ENCODE measurements around the gene RCAN2.

Gene RCAN2

DNA sequence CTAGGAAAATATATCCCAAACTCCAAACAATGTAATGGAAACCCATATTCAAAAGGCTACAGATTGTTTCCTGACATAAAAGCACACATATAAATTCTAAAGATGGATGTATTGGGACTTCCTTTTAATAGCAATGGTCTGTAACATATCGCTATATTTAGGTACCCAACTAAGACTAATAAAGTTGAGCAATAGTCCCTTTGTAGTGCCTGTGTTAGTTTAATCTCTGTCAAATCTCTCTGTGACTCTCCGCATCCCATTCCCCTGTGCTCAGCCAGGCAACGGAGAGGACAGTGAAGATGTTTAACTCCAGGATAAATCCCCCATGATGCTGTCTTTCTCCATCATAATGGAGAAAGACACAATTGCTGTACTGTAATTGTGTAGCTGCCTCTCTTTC lies 19.0 kb downstream of the RCAN2 start:
- in situ Hi-C loops (cut with MboI; ENCODE audit: low sequenced_read_pairs) = no loop called here
- DNase-seq (ENCODE audit: low spot score in 2 of 2) = no peak
- no peaks in the 10 kb centered on the region for H3K27me3 ChIP-seq (ENCODE audit: low read depth)
- no peaks in the 10 kb centered on the region for H3K36me3 ChIP-seq (replicated peaks)
- no peak overlapping the region for H3K4me3 ChIP-seq
- no peaks in the 10 kb centered on the region for H3K9me3 ChIP-seq
- no peaks in the 10 kb centered on the region for H3K4me1 ChIP-seq

DNA sequence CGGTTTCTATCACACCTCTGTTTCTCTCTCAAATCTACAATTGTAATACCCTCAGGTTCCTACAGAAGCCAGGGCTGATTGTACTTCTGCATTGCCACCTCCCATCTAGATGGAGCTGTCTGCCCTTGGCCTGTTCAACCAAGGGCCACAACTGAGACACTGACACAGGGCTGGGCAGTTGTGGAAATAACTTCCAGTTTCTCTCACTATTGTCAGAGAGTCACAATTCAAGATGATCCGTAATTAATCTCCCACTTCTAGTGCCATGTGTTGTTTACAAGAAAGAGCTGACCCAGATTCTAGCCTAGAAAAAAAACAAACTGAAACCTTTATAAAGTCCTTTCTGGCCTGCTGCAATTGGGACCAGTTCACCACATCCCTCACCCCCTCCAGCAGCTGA lies 22.2 kb downstream of the RCAN2 start:
- Histone ChIP-seq H3K4me1 (no peaks in the 10 kb centered on the region), H3K9me3 (no peaks in the 10 kb centered on the region), H3K36me3 (replicated peaks) (no peaks in the 10 kb centered on the region), H3K27me3 (ENCODE audit: low read depth) (no peaks in the 10 kb centered on the region), H3K4me3 (no peak overlapping the region)
- DNase-seq (ENCODE audit: low spot score in 2 of 2) = no peak
- in situ Hi-C loops (cut with MboI; ENCODE audit: low sequenced_read_pairs) = no loop called here

DNA sequence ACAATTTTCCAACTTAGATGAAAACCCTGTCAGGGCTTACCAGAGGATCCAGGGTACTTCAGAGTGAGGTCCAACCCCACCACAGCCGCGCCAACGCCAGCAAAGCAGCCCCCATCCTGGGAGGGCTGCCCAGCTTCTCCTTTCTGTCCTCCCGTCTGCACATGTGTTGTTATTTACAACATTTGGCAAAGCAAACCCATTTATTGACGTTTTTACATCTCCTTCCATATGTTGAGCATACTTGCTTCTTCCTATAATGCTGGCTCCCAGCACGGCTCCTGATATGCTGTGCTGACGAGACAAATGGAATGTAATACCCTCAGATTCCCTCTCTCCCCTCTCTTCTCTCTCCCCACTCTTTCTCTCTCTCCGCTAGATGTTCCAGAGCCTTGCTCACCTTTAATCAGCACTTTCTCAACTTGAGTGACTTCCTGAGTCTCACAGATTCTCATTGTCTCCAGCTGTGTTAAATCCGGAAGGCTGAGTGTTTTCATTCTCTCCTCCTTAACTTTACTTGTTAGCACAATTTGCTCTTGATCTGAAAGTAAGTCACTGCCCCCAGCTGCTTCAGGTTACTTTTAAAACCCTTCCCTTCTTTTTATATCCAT lies 22.7 kb downstream of the RCAN2 start:
- H3K9me3 ChIP-seq = no peaks in the 10 kb centered on the region
- no peaks in the 10 kb centered on the region for H3K27me3 ChIP-seq (ENCODE audit: low read depth)
- H3K4me1 ChIP-seq = no peaks in the 10 kb centered on the region
- no peak overlapping the region for H3K4me3 ChIP-seq
- in situ Hi-C loops (cut with MboI; ENCODE audit: low sequenced_read_pairs) = no loop called here
- H3K36me3 ChIP-seq (replicated peaks) = no peaks in the 10 kb centered on the region
- no peak for DNase-seq (ENCODE audit: low spot score in 2 of 2)

DNA sequence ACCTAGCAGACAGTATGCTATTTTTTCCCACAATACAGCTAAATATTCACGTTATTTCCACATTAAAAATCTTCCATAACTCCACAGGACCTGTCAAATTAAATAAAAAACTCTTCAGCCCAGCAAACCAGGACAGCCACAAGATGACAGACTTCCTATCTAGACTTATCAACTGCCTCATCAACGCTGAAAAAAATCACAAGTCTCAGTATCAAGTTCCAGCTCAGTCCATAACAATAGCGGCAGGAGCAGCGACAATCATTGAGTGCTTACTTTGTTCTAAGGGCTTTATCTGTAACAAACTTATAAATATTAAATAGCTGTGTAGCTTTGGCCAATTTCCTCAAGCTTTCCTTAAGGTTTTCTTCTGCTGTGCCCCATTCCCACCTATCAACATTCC lies 24.7 kb downstream of the RCAN2 start:
- H3K4me1 ChIP-seq = no peaks in the 10 kb centered on the region
- in situ Hi-C loops (cut with MboI; ENCODE audit: low sequenced_read_pairs) = no loop called here

DNA sequence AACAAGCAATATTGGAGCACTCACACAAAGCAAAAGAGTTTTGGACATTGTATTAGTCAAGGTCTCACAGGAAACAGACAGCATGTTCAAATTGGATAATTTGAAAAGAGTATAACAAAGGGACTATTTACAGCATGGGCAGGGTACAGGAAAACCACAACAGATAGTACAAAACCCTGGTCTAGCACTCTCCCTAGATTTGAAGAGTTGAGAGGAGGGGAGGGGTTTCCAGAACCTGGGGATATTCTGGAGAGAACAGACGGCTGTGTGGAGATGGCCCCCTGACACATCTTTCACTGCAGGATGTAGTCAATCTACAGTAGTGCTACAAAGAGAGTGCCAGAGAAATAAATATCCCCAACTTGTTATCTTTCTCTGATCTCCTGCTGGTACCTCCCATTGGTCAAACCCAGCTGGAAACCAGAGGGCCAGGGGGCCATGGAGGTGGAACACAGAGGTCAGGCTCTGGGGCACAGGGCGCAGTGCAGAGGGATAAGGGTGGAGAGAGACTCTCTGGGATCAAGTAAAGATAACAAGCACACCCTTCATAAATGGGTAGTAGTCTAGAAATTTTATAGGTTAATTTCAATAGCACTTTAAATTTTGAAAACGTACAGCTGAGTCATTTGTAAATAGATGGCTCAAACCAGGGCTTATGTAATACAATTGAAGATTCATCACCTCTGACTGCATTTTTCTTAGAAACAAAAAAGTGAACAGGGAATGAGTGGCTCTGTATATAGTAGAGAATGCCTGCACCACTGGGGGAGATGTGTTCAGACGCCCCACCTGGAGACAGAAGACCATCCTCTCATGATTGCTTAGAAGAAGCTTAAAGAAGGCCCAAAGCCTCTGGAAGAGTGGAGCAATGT lies 25.7 kb downstream of the RCAN2 start:
- Histone ChIP-seq H3K27me3 (ENCODE audit: low read depth) (no peaks in the 10 kb centered on the region), H3K36me3 (replicated peaks) (no peaks in the 10 kb centered on the region), H3K4me3 (no peak overlapping the region), H3K9me3 (no peaks in the 10 kb centered on the region), H3K4me1 (no peaks in the 10 kb centered on the region)
- in situ Hi-C loops (cut with MboI; ENCODE audit: low sequenced_read_pairs) = no loop called here
- no peak for DNase-seq (ENCODE audit: low spot score in 2 of 2)

More for the DNA sequence above, 24.7 kb downstream of the RCAN2 start:
- Histone ChIP-seq H3K9me3 (no peaks in the 10 kb centered on the region), H3K4me3 (no peak overlapping the region), H3K27me3 (ENCODE audit: low read depth) (no peaks in the 10 kb centered on the region), H3K36me3 (replicated peaks) (no peaks in the 10 kb centered on the region)
- DNase-seq (ENCODE audit: low spot score in 2 of 2) = no peak

DNA sequence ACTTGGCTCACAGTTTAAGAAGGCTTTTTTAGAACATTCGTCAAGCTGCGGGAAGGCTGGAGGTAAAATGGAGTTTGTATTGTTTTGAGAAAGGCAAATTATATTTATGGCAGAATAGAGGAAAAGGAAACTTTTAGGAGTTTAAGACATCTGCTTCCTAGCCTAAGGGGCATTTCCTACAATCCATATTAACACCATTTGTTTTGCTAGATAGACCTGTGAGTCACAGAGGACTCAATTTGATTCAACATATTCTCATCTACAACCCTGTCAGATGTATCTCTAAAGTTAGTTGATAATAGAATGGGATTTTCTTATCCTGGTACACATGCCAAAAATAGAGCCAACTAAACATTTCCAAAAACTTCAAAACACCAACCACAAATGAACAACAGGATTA lies 35.0 kb downstream of the RCAN2 start:
- H3K27me3 ChIP-seq (ENCODE audit: low read depth) = no peaks in the 10 kb centered on the region
- H3K4me3 ChIP-seq = no peak overlapping the region
- no peaks in the 10 kb centered on the region for H3K9me3 ChIP-seq
- no peak for DNase-seq (ENCODE audit: low spot score in 2 of 2)
- no peaks in the 10 kb centered on the region for H3K4me1 ChIP-seq
- in situ Hi-C loops (cut with MboI; ENCODE audit: low sequenced_read_pairs) = no loop called here
- H3K36me3 ChIP-seq (replicated peaks) = no peaks in the 10 kb centered on the region

DNA sequence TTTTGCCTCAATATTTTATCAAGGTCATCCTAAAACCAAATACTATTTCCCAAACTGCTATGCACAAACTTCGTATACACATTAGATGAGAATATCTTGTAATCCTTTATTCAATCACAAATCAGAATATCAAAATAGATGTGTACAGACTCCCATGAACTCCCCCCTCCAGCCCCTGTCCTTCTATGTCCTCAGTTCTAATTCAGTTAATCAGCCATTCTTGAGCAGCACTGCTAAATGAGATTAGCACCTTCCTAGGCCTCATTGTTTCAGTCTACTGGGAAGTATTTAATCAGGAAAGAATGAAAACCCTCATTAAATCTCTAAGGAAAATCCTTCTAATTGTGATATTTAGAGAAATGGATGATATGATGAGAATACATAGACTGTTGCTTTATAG lies 36.6 kb downstream of the RCAN2 start:
- no peak overlapping the region for H3K4me3 ChIP-seq
- in situ Hi-C loops (cut with MboI; ENCODE audit: low sequenced_read_pairs) = no loop called here
- DNase-seq (ENCODE audit: low spot score in 2 of 2) = no peak

DNA sequence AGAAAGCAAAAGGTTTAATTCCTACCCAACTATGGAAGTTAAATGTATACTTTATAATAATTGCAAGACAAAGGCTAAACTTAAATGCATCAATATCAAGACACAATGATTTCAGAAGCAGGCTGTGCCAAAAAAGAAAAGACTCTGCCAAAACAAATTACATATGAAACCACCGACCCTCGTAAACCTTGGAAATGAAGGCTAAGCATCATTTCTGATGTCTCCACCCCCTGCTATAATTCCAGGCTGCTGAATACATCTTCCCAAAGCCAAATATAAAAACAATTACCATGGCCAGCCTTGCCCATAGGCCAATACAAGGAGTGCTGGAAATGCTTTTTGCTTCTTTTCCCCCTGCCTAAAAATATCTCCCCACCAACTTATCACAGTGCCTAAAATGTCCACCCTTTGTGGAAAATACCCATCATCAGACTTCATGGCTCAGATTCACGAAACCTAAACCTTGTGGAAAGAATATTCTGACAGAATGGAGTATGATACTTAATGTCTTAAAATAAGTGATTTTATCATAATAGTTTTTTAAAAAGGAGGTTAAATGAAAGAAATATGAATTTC lies 37.4 kb downstream of the RCAN2 start:
- no peaks in the 10 kb centered on the region for H3K4me1 ChIP-seq
- no peaks in the 10 kb centered on the region for H3K9me3 ChIP-seq
- in situ Hi-C loops (cut with MboI; ENCODE audit: low sequenced_read_pairs) = no loop called here
- H3K36me3 ChIP-seq (replicated peaks) = no peaks in the 10 kb centered on the region
- no peak overlapping the region for H3K4me3 ChIP-seq
- no peaks in the 10 kb centered on the region for H3K27me3 ChIP-seq (ENCODE audit: low read depth)
- DNase-seq (ENCODE audit: low spot score in 2 of 2) = no peak

More for the DNA sequence above, 36.6 kb downstream of the RCAN2 start:
- no peaks in the 10 kb centered on the region for H3K27me3 ChIP-seq (ENCODE audit: low read depth)
- H3K9me3 ChIP-seq = no peaks in the 10 kb centered on the region
- H3K36me3 ChIP-seq (replicated peaks) = no peaks in the 10 kb centered on the region
- H3K4me1 ChIP-seq = no peaks in the 10 kb centered on the region

DNA sequence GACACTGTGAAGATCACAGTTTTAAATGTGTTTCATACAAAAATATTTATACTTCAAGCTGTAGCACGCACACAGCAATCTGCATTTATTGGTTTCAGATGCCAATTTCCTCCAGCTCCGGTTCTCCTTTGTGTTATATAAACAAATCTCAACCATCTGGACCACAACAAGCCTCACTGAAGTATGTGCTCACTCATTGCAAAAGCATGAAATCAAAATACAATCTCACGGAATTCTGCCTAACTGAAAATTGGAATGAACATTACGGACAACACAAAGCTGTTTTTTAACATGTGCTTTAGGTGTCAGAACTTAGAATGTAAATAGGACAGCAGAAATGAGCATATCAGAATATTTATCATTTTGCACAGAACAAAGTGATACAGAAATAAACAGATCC lies 38.0 kb downstream of the RCAN2 start:
- Histone ChIP-seq H3K4me1 (no peaks in the 10 kb centered on the region), H3K27me3 (ENCODE audit: low read depth) (no peaks in the 10 kb centered on the region), H3K4me3 (no peak overlapping the region), H3K9me3 (no peaks in the 10 kb centered on the region), H3K36me3 (replicated peaks) (no peaks in the 10 kb centered on the region)
- in situ Hi-C loops (cut with MboI; ENCODE audit: low sequenced_read_pairs) = no loop called here
- DNase-seq (ENCODE audit: low spot score in 2 of 2) = no peak

DNA sequence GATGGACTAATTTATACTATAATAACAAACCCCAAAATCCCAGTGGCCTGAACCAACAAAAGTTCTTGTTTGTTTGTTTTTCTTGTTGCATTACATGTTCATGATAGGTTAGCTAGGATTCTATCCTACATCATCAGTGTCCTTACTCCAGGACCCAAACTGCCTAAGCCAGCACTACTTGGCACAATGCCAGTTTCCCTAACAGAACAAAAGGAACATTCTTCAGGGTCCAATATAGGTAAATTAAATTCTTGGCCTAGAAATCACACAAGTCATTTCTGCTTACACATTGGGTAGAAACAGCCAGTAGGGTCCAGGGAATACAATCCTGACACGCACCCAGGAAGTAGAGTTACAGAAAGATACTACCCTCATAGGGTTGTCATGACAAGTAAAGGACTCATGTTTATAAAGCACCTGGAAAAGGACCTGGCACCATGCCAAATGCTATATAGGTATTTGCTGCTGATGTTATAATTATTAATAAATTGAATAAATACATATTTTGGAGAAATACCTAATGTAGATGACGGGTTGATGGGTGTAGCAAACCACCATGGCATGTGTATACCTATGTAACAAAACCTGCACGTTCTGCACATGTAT lies 38.8 kb downstream of the RCAN2 start:
- DNase-seq (ENCODE audit: low spot score in 2 of 2) = no peak
- no peaks in the 10 kb centered on the region for H3K4me1 ChIP-seq
- H3K36me3 ChIP-seq (replicated peaks) = no peaks in the 10 kb centered on the region
- H3K4me3 ChIP-seq = no peak overlapping the region
- in situ Hi-C loops (cut with MboI; ENCODE audit: low sequenced_read_pairs) = no loop called here
- no peaks in the 10 kb centered on the region for H3K27me3 ChIP-seq (ENCODE audit: low read depth)
- H3K9me3 ChIP-seq = no peaks in the 10 kb centered on the region

DNA sequence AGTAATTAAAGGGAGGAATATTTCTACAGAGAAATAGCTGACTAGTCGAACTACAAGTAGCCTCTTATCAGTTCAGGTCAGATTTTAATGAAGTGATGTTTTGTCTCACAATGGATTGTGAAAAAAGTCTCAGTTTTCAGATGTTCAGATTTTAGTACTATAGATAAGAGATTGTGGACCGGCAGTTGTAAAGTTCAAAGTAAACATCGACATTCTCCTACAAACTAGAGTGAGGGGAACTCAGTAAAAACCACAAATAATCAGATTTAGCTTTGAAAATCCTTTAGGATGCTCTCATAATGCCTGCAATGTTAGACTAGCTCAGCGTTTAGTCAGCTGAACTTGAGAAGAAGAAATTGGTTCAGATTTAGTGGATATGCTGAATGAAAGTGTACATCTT lies 39.9 kb downstream of the RCAN2 start:
- in situ Hi-C loops (cut with MboI; ENCODE audit: low sequenced_read_pairs) = no loop called here
- H3K9me3 ChIP-seq = no peaks in the 10 kb centered on the region
- H3K27me3 ChIP-seq (ENCODE audit: low read depth) = no peaks in the 10 kb centered on the region
- DNase-seq (ENCODE audit: low spot score in 2 of 2) = no peak
- no peak overlapping the region for H3K4me3 ChIP-seq
- no peaks in the 10 kb centered on the region for H3K36me3 ChIP-seq (replicated peaks)
- H3K4me1 ChIP-seq = no peaks in the 10 kb centered on the region

DNA sequence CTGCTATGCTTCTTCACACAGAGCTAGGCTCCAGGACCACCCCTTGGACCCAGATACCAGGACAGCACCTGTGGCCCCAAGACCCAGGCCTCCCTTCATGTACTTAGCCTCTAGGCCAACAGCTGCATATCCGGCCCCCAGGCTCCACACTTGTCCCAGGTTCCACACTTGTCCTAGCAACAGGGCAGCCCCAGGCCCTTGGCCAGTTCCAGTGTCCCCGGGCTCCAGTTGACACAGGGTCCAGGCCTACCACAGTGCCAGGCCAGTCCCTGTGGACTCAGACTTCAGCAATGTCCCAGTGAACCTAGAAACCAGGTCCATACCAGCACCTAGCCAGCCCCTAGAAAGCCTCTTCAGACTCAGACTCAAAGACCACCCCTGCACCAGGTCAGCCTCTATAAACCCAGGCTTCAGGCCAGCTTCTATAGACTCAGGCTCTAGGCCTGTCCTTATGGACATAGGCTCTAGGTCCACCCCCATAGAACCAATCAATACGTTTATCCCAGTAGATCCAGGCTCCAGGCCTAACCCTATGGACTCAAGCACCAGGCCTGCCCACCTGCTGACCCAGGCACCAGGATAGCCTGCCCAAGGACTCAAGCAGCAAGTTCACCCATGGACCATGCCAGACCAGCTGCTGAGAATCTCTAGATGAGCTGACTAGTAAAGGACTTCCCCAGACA lies 46.3 kb downstream of the RCAN2 start:
- Histone ChIP-seq H3K27me3 (ENCODE audit: low read depth) (no peaks in the 10 kb centered on the region), H3K9me3 (no peaks in the 10 kb centered on the region), H3K36me3 (replicated peaks) (no peaks in the 10 kb centered on the region), H3K4me3 (no peak overlapping the region), H3K4me1 (no peaks in the 10 kb centered on the region)
- in situ Hi-C loops (cut with MboI; ENCODE audit: low sequenced_read_pairs) = no loop called here
- DNase-seq (ENCODE audit: low spot score in 2 of 2) = no peak

DNA sequence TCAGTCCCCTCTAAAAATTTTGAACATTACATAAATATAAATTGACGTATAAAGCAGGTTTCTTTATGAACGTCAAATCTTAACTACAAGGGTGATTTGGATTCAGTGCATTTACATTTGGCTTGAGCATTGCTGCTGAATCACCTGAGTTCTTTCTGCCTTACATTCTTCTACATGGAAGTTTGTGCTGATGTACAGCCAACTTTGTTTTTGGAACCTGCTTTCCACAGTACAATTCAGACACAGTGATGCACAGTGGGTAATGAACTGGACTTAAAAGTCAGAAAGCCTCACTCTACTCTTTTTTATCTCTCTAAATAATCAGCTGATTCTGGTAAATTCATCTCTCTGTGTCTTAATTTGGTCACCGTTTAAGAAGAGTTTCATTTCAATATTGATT lies 47.6 kb downstream of the RCAN2 start:
- Histone ChIP-seq H3K27me3 (ENCODE audit: low read depth) (no peaks in the 10 kb centered on the region), H3K4me3 (no peak overlapping the region), H3K4me1 (no peaks in the 10 kb centered on the region), H3K36me3 (replicated peaks) (no peaks in the 10 kb centered on the region), H3K9me3 (no peaks in the 10 kb centered on the region)
- in situ Hi-C loops (cut with MboI; ENCODE audit: low sequenced_read_pairs) = no loop called here
- DNase-seq (ENCODE audit: low spot score in 2 of 2) = no peak

DNA sequence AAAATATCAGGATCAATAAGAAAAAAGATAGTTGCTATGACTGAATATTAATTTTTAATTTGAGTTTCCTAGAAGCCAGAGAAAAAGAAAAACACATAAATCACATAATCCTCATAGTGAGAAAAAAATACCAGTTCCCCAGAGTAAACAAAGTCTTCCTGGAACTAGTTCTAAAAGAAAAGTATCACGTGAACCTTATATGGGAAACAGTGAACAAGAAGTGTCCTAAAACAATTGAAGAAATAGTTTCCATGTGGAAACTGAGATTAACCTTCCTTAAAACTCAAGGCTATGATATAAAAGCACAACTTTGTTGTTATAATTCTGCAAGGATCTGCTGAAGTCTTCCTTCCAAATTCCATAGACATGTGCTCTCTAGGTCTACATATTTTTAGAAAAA lies 50.6 kb downstream of the RCAN2 start:
- no peak overlapping the region for H3K4me3 ChIP-seq
- DNase-seq (ENCODE audit: low spot score in 2 of 2) = no peak
- H3K36me3 ChIP-seq (replicated peaks) = no peaks in the 10 kb centered on the region
- no peaks in the 10 kb centered on the region for H3K4me1 ChIP-seq
- in situ Hi-C loops (cut with MboI; ENCODE audit: low sequenced_read_pairs) = no loop called here
- no peaks in the 10 kb centered on the region for H3K9me3 ChIP-seq
- no peaks in the 10 kb centered on the region for H3K27me3 ChIP-seq (ENCODE audit: low read depth)
